CD8-positive, alpha-beta memory T cell (primary cell): Measurements from ENCODE around the gene TNFRSF4. TPM values are rescaled to one million over a fixed set of nuclear protein-coding genes. Genes with fewer than 3 reads are reported as not detected.
A peak's percentile ranks its signal among the peaks of the same experiment; 100 is the strongest.

ENCODE experiments used
- CTCF ChIA-PET: fragments of 350-600 bp; sonication (Branson Sonifier 250); formaldehyde crosslinking; loops from one replicate; lab custom pipeline; 2021; ENCODE audit warnings: antibody characterized with exemption; lab: Charles Lee
- POLR2A ChIA-PET: fragments of 350-600 bp; sonication (Branson Sonifier 250); formaldehyde crosslinking; loops from one replicate; lab custom pipeline; 2021; ENCODE audit warnings: antibody characterized with exemption; lab: Charles Lee
- DNase-seq, 5 donors: peaks; one replicate each; pipeline versions ENCODE4 v3.0.0 to v3.0.0-alpha.2; 2020 to 2022; ENCODE audit warnings: mixed read lengths in 1 of 5
- H3K27ac ChIP-seq: one replicate; pipeline ENCODE4 v1.7.0; 2013; ENCODE audit warnings: low read depth, mild to moderate bottlenecking, low read length, moderate library complexity
- H3K27me3 ChIP-seq: 2 replicates; pipeline ENCODE4 v1.7.0; 2013; ENCODE audit warnings: low read length, mild to moderate bottlenecking; ENCODE audit not compliant: insufficient read depth, poor library complexity, severe bottlenecking
- H3K36me3 ChIP-seq: 2 replicates; pipeline ENCODE4 v1.7.0; 2013; ENCODE audit warnings: mild to moderate bottlenecking, low read length, moderate library complexity; ENCODE audit not compliant: insufficient read depth
- H3K4me1 ChIP-seq: 2 replicates; pipeline ENCODE4 v1.7.0; 2013; ENCODE audit warnings: mild to moderate bottlenecking, low read length, moderate library complexity; ENCODE audit not compliant: insufficient read depth
- H3K4me3 ChIP-seq: 2 replicates; pipeline ENCODE4 v1.7.0; 2013; ENCODE audit warnings: mild to moderate bottlenecking, low read length
- H3K9me3 ChIP-seq: 2 replicates; pipeline ENCODE4 v1.7.0; 2013; ENCODE audit warnings: mild to moderate bottlenecking, low read length
- H3K27ac Mint-ChIP-seq, 8 donors: one replicate each; pipeline ENCODE4 v1.8.0; 2020 to 2021; ENCODE audit warnings: mixed read lengths in 8 of 8, mild to moderate bottlenecking in 6 of 8, inconsistent platforms in 3 of 8, moderate library complexity in 3 of 8
- H3K27me3 Mint-ChIP-seq, 2 donors: one replicate each; pipeline ENCODE4 v1.8.0; 2020 to 2021; ENCODE audit warnings: mixed read lengths in 2 of 2, mild to moderate bottlenecking in 1 of 2, moderate library complexity in 1 of 2
- H3K36me3 Mint-ChIP-seq, 3 donors: one replicate each; pipeline ENCODE4 v1.8.0; 2020 to 2021; ENCODE audit warnings: mixed read lengths in 3 of 3, inconsistent platforms in 1 of 3, mild to moderate bottlenecking in 1 of 3
- H3K4me1 Mint-ChIP-seq, 3 donors: one replicate each; pipeline ENCODE4 v1.8.0; 2020 to 2021; ENCODE audit warnings: mixed read lengths in 3 of 3, inconsistent platforms in 1 of 3, mild to moderate bottlenecking in 1 of 3
- H3K4me3 Mint-ChIP-seq, 7 donors: one replicate each; pipeline ENCODE4 v1.8.0; 2020 to 2021; ENCODE audit warnings: mixed read lengths in 7 of 7, mild to moderate bottlenecking in 6 of 7, moderate library complexity in 4 of 7, inconsistent platforms in 2 of 7
- H3K9me3 Mint-ChIP-seq, 5 donors: one replicate each; pipeline ENCODE4 v1.8.0; 2020 to 2022; ENCODE audit warnings: mixed read lengths in 5 of 5, mild to moderate bottlenecking in 3 of 5, moderate library complexity in 2 of 5, inconsistent platforms in 1 of 5
- polyA plus RNA-seq: library from polyadenylated mRNA; unstranded; fragments of 300-500 nt; fragmentation: Illumina TruSeq; gene quantifications from one replicate; pipeline ENCODE4 v1.2.3, GENCODE V29; 2021
- total RNA-seq, 2 experiments: library from RNA; stranded (reverse); gene quantifications; one replicate each; pipeline ENCODE4 v1.2.3, GENCODE V29; 2021

The TNFRSF4 gene
- total and polyA plus RNA-seq, 3 experiments from 2014 or later = 1.9 to 193 (median 180) TPM

DNA sequence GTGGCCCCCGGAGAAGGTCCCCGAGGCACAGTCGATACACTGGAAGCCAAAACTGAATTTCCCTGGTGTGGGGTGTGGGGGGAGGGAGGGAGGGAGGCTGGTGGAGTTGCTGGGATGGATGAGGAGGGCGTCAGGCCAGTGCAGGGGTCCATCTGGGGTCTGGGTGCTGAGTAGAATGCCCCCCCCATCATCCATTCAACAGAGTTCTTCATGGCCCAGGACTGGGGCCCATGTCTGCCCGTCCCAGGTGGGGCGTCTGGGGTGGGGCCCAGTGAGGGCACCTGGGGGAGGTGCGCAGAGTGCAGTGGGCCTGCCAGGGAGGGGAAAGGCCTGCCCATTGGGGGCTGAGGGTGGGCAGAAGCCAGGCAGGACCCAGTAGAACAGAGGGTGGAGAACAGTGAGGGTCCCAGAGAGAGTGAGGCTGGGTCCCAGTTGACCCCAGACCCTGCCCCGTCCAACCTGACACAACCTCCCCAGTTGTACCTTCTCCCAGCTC, 9.5 kb downstream of the TNFRSF4 start:
- peak in 1 of 5 donors; percentile 36 for DNase-seq
- POLR2A ChIA-PET = no interaction called here

DNA sequence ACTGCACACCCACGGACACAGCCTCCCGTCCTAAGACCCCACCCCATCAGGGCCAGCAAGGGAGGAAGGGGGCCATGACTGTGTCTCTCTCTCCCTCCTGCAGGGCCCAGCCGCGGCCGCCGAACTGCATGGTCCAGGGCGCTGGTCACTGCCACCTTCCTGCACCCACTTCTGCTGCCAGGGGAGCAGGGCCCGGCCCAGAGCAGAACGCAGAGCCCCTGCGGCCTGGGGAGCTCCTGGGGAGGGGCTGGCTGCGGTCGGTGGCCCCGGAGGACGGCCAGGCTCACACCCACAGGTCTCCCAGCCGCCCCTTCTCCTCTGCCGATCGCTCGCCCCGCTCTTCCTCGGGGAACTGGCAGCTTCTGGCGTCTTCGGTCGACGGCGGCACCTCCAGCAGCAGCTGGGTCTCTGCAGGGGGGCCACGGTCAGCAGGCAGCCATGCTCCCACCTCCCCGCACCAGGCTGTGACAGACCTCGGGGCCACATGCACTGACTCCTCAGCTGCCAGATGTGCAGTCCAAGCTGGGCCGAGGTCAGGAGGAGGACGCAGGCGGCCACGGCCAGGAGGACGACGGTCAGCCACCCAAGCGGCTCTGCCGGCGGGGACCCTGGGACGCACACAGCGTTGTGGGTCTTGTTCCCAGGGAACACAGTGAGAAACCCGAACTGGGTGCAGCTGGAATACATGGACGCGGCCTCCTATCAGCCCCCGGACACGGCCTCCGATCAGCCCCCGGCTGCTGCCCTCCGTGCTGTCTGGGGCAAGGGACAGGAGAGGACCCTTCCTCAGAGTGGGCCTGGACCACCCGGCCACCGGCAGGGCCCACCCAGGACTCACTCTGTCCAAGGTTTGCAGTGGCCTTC, 10.2 kb downstream of the TNFRSF4 start:
- ChIA-PET POLR2A (no interaction called here), CTCF (no interaction called here)
- Mint-ChIP-seq H3K9me3 (no peaks in the 10 kb centered on the region), H3K27me3 (no peaks in the 10 kb centered on the region), H3K27ac (peak overlapping the region in 2 of 8 donors; percentile 43 to 65), H3K4me1 (peaks cover 7 to 25% (median 10%) of the 10 kb centered on the region in 3 donors), H3K36me3 (no peaks in the 10 kb centered on the region), H3K4me3 (peak overlapping the region in 1 of 7 donors; percentile 16)
- no peak overlapping the region for H3K27ac ChIP-seq
- no peaks in the 10 kb centered on the region for H3K9me3 ChIP-seq
- H3K4me3 ChIP-seq = no peak overlapping the region
- H3K4me1 ChIP-seq = peaks cover 27% of the 10 kb centered on the region
- DNase-seq = peak in 1 of 5 donors; percentile 46
- H3K27me3 ChIP-seq = no peaks in the 10 kb centered on the region
- no peaks in the 10 kb centered on the region for H3K36me3 ChIP-seq

More for the DNA sequence above, 9.5 kb downstream of the TNFRSF4 start:
- Histone ChIP-seq H3K27ac (no peak overlapping the region), H3K4me1 (peaks cover 34% of the 10 kb centered on the region), H3K36me3 (no peaks in the 10 kb centered on the region), H3K27me3 (no peaks in the 10 kb centered on the region), H3K4me3 (no peak overlapping the region), H3K9me3 (no peaks in the 10 kb centered on the region)
- CTCF ChIA-PET = interaction anchor here (1.2 kb wide), 1 partner anchor 11 kb away, joined by 4 read pairs; no protein-coding TSS in a partner anchor
- Mint-ChIP-seq H3K36me3 (no peaks in the 10 kb centered on the region), H3K9me3 (no peaks in the 10 kb centered on the region), H3K4me3 (peak overlapping the region in 1 of 7 donors; percentile 70), H3K27me3 (no peaks in the 10 kb centered on the region), H3K27ac (peak overlapping the region in 2 of 8 donors; percentile 66 to 80), H3K4me1 (peaks cover 9 to 30% (median 15%) of the 10 kb centered on the region in 3 donors)

DNA sequence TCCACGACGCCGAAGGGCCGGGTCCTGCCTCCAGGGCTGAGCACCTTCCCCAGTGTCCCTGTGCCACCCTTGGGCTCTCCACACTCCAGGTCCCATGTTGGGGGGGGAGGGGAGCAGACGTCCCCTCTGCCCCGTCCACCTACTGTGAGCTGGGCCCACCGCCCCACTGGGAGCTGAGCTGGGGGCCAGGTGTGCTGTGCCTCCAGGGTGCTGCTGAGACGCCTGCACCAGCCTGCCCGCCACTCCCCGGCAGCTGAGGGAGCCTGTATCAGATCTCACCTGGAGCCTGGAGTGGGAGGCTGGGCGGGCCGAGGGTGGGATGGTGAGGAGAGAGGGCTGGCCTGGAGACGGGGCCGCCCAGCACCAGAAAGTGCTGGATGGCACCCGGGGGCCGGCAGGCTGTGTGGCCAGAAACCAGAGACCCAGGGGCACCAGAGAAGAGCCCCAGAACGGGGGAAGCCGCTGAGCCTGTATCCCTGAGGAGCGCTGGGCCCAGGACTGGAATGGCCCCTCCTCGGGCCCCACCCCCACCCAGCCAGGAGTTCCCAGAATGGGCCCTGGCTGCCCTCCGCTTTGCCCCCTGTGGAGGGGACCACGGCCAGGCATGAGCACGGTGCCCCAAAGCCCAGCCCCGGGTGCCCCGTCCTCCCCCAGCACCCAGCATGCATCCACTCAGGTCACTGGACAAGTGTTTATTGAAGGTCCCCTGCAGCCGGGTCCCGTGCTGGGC, 11.0 kb downstream of the TNFRSF4 start:
- Histone ChIP-seq H3K9me3 (no peaks in the 10 kb centered on the region), H3K4me1 (peaks cover 24% of the 10 kb centered on the region), H3K27ac (no peak overlapping the region), H3K27me3 (no peaks in the 10 kb centered on the region), H3K4me3 (no peak overlapping the region), H3K36me3 (no peaks in the 10 kb centered on the region)
- Mint-ChIP-seq H3K4me3 (no peak overlapping the region), H3K36me3 (no peaks in the 10 kb centered on the region), H3K27me3 (no peaks in the 10 kb centered on the region), H3K4me1 (peaks cover 3 to 17% (median 3%) of the 10 kb centered on the region in 3 donors), H3K27ac (peak overlapping the region in 2 of 8 donors; percentile 4 to 89), H3K9me3 (no peaks in the 10 kb centered on the region)
- ChIA-PET POLR2A (no interaction called here), CTCF (no interaction called here)
- peak in 2 of 5 donors; percentile 1 to 47 for DNase-seq

DNA sequence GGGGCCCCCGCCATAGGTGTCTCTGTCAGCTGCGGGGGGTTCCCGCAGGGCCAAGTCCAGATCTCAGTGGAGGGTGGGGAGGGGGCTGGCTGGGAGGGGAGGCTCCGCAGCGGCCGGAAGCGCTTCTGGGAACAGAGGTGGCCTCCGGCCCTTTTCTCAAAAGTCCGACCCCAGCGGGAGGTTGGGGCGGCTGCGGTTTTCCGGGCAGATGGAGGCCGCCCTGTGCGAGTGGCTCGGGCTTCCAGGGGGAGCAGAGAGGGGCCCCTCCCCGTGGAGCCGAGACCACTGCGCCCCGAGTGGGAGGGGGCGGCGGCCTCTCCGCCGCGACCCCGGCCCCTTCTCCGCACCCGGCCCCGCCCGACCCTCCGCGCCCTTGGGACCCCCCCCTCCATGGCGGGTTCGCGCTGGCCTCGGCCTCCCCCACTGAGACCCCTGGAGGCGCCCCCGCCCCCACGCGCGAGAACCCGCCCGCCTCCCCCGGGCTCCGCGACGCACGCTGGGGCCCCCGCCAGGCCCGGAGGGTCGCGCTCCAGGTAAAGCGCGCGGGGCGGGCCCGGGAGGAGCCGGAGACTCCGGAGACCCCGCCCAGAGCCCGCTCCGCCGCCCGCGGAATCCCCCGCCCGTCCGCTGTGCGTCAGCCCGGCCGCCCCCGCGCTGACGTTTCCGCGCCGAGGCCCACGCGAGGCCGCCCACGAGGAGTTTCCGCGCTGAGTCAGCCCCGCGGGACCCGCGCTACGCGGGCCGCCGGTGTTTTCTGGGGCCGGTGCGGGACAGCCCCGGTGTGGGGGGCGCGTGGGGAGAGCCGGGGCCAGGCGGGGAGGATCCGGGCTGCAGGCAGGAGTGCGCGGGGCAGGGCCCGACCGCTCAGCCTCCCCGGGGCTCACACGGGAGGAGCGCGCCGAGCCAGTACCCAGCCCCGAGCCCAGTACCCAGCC, 12.8 kb downstream of the TNFRSF4 start:
- POLR2A ChIA-PET = no interaction called here
- Mint-ChIP-seq H3K27ac (peak overlapping the region in 3 of 8 donors; percentile 45 to 87 (median 65)), H3K27me3 (no peaks in the 10 kb centered on the region), H3K4me1 (peaks cover 0 to 8% (median 0%) of the 10 kb centered on the region in 3 donors), H3K36me3 (no peaks in the 10 kb centered on the region), H3K9me3 (no peaks in the 10 kb centered on the region), H3K4me3 (peak overlapping the region in 3 of 7 donors; percentile 40 to 88 (median 59))
- Histone ChIP-seq H3K27me3 (no peaks in the 10 kb centered on the region), H3K4me1 (peaks cover 7% of the 10 kb centered on the region), H3K27ac (peak overlapping the region; percentile 31), H3K4me3 (no peak overlapping the region), H3K36me3 (no peaks in the 10 kb centered on the region), H3K9me3 (no peaks in the 10 kb centered on the region)
- peak; percentile 80 to 89 (median 84) for DNase-seq
- CTCF ChIA-PET = no interaction called here

DNA sequence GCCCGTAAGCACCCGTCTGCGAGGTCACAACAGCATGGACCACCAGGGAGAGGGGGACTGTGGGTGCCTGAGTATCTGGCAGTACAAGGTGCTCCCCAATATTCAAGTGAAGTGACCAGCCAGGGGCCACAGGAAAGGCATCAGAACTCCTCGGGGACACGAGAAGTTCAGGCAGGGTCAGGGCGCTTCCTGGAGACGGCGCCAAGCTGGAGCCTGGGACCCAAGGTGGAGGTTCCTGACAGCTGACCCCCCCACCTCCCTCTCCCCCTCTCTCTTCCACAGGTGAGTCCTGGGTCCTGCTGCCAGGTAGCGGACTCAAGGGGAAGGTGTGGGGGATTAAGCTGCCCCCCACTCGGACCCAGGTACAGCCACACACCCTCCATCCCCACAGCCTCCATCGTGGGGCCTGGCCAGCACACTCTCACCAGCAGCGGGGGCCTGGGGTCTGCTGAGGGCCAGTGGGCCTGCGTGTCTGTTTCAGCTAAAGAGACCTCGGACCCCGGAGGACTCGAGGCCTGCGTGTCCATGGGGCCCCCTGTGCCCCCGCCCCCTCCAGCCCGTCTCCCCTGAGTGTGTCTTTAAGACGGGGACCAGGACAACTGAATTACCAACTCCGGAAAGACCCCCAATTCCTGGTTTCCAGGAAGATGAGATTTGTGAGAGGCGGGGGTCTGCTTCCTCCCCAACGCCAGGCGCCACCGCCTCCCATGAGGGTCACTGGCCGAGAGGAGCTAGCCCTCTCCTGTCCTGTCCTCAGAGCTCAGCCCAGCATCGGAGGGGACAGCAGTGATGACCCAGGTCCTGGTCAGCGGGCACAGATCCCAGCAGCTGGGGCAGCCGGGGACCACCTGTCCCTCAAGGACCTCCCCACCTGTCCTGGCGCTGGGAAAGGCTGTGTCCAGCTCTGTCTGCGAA, 13.7 kb downstream of the TNFRSF4 start:
- H3K9me3 Mint-ChIP-seq = peaks cover under 1 to 6% (median 1%) of the 10 kb centered on the region in 5 donors
- Histone ChIP-seq H3K27me3 (no peaks in the 10 kb centered on the region), H3K9me3 (no peaks in the 10 kb centered on the region), H3K27ac (no peak overlapping the region), H3K4me1 (peaks cover 7% of the 10 kb centered on the region), H3K36me3 (no peaks in the 10 kb centered on the region), H3K4me3 (no peak overlapping the region)
- POLR2A ChIA-PET = no interaction called here
- H3K4me3 Mint-ChIP-seq = peak overlapping the region; percentile 30 to 79 (median 63)
- no peaks in the 10 kb centered on the region for H3K36me3 Mint-ChIP-seq
- peaks cover 0 to 8% (median 0%) of the 10 kb centered on the region in 3 donors for H3K4me1 Mint-ChIP-seq
- H3K27me3 Mint-ChIP-seq = peaks cover 0 to under 1% of the 10 kb centered on the region in 2 donors
- peak in 1 of 5 donors; percentile 53 for DNase-seq
- H3K27ac Mint-ChIP-seq = peak overlapping the region in 7 of 8 donors; percentile 29 to 87 (median 84)
- CTCF ChIA-PET = no interaction called here

DNA sequence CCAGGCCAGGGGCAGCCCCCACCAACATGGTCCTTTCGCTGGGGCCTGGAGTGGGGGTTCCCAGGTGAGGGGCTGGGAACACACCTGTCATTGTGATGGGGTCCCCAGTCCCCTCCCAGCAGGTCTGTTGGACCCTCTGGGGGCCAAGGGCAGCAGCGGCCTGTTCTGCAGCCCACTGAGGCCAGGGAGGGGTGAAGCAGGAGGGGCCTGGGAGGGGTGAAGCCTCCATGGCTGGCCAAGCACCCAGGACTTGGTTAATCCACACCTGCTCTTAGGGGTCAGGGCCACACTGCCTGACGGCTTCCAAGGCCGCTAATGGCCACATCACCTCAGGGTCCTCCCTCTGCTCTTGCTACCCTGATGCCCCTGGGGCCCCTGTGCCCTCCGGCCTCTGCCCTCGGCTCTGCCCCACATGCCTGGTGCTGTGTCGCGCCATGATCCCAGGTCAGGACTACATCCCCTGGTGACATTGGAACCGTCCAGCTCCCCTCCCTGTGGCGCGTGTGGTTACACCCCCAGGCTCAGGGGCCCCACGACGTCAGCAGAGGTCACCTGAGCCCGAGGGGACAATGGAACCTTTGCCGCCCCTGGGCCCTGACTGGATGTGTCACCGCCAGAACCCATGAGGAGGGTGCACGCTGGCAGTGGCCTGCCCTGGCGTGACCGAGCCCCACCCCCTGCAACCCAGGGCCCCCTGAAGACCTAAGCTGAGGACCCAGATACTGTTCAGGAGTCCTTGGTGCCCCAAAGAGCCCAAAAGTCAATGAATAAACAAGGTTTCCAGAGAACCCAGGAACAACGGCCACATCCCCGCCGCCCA, 14.6 kb downstream of the TNFRSF4 start:
- peak overlapping the region; percentile 30 to 79 (median 59) for H3K4me3 Mint-ChIP-seq
- ChIA-PET POLR2A (no interaction called here), CTCF (no interaction called here)

More for the DNA sequence above, 14.6 kb downstream of the TNFRSF4 start:
- no peaks in the 10 kb centered on the region for H3K27me3 ChIP-seq
- Mint-ChIP-seq H3K4me1 (peaks cover 0 to 8% (median 0%) of the 10 kb centered on the region in 3 donors), H3K9me3 (peaks cover 4 to 9% (median 7%) of the 10 kb centered on the region in 5 donors), H3K27me3 (peaks cover 0 to 2% of the 10 kb centered on the region in 2 donors), H3K36me3 (no peaks in the 10 kb centered on the region), H3K27ac (peak overlapping the region in 7 of 8 donors; percentile 29 to 87 (median 81))
- peaks cover 4% of the 10 kb centered on the region for H3K9me3 ChIP-seq
- no peaks in the 10 kb centered on the region for H3K36me3 ChIP-seq
- H3K4me1 ChIP-seq = peaks cover 7% of the 10 kb centered on the region
- H3K4me3 ChIP-seq = no peak overlapping the region
- no peak overlapping the region for H3K27ac ChIP-seq
- peak in 2 of 5 donors; percentile 1 to 43 for DNase-seq
